ENCODE results near the gene CCDC51.
A peak's percentile ranks its signal among the peaks of the same experiment; 100 is the strongest.
"Not testable (repeated sequence)": the region's sequence is repeated elsewhere in the genome, so short reads cannot be mapped to it uniquely, and the experiment has no call there.

Gene CCDC51

DNA sequence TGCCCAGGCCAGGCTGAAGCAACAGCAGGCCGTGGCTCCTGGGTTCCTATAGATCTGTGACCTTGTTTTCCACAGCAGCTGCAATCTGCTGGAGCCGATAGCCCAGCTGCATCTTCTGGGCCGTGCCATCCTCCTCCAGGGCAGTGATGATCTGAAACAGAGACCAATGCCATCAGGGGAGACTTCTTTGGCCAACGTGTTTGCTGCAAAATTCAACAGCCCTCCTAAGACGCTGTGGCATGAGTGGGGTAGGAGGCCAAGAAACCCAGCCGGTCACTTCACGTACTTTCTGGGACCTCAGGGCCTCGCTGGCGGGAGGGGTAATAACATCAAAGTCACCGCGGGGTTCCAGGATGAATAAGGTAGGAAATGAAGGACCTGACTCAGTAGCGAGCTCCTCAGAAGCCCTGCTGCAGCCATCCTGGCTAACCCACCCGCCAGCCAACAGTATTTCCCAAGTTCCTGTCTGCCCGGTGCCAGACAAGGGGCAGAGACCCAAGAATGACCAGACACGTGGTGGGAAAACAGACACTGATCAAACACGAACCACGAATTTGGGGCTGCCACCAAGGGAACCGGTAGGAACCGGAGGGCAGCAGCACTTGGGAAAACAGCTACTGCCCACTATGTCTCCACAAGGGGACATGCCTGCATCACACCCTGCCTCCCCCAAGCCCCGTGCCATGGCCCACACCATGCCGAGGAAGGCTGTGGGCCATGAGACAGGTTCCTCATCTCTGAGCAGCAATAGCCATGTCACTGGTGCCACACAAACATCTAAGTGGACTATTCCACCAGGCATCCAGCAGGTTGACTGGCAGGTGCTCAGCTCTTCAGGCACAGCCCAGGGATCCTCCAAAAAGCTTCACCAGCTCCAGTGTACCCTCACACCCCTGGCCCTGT lies 35.2 kb downstream of the CCDC51 start:
- DNase-seq = no peak

GRCh38 chr3:48403533-48404439 lies 36.1 kb downstream of the CCDC51 start:
- DNase-seq = no peak

DNA sequence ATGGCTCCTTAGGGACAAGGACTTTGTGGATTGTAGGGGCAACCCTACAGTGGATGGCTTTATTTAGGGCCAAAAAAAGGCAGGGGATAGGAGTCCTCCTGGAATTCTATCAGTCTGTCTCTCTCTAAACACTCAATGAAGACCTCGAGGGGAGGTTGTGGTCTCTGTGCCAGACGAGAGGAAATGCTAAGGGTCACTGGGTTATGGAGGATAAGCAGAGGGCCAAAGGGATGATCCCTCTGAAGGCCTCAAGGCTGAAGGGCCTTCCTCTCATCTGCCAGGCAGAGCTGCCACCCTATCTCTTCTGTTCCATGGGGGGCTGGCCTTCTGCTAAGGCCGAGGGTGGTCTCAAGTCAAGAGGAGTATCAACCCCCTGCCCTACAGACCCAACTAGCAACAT lies 37.0 kb downstream of the CCDC51 start:
- no peak for DNase-seq

- no peak for DNase-seq
Measured at GRCh38 chr3:48402281-48402732, 37.6 kb downstream of the CCDC51 start.

- DNase-seq = not testable (repeated sequence)
Measured at GRCh38 chr3:48401434-48401901, 38.5 kb downstream of the CCDC51 start.

DNA sequence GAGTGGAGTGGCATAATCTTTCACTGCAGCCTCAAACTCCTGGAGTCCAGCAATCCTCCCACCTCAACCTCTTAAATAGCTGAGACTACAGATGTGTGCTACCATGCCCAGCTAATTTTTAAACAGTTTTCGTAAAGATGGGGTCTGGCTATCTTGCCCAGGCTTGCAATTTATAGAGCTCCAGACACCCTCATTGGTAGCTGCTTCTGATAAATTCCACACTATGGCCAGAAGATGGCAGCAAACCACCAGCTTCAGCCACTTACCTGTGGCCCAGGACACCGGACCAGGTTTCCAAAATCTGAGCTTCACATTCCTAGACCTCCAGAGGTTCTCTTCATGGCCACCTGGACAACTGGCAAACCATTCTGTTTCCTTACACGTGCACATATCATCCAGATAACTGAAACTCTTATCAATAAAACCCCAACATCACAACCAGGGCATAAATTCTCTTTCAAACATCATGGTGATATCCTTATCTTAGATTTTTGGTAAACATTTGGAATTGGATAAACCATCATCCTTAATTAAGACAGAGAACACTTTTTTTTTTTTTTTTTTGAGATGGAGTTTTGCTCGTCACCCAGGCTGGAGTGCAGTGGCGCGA lies 39.0 kb downstream of the CCDC51 start:
- peak; percentile 2 for DNase-seq

DNA sequence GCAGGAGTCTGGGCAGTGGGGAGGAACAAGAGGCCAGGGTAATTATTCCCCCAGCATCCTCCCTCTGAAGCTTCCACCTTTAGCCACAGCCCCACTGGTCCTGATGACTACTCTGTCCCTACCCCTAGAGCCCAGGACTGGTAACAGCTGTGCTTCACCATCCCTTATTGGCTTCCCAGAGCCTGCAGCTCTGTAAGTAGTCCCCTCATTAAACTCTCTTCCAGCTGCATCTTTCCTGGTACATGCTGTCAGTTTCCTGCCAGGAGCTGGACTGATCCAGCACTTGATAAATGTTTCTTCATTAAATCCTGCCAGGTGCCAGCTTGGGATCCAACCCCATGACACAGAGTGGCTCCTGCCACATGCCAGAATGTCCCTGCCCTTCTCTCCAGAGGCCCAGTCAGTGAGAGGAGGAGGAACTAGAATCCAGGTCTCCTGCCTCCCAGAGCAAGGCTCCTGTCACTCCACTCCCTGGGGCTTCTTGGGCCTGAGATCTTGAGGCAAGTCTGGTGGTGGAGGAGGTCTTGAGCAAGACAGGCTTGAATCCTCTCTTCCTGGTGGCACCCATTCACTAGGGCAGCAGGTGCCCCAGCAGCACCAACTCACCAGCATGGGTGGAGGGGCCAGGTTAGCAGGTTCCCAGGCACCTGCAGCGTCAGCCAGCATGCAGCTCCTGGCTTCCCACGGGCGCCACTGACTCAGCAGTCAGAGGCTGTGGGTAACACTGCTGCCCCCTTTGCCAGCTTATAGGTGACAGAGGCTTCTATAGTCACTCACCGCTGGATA lies 40.3 kb downstream of the CCDC51 start:
- no peak for DNase-seq

DNA sequence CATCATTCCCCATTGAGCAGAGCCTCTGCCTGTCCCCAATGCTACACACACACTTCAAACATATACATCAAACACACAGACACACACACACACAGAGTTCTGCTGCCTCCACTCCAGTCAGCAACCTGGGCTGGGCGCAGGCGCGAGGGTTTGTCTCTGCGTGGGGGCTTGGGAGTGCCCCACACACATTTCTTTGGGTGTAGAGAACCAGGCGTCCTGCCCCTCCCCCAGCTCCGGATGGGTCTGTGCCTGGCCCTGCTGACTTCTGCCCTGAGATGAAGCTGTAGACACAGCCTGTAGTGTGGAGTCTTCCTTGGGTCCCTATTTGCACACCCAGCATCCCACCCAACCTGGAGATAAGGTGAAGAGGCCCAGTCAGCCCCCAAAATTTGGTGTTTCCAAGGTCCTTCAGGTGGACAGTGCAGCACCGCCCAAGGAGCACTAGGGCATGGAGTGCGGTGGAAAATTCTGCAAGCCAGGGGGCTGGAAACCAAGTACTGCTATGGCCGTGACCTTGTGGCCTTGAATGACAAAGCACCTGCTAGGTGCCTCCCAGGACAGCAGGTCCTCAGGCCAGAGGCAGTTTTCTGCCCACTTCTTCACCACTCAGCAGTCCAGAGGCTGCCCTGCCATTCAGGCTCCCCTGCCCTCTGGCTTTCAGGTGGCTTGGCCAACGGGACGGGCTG lies 41.1 kb downstream of the CCDC51 start:
- DNase-seq = no peak

- DNase-seq = no peak
Measured at GRCh38 chr3:48397767-48398681, 41.9 kb downstream of the CCDC51 start.

GRCh38 chr3:48395714-48396113 lies 44.2 kb downstream of the CCDC51 start:
- no peak for DNase-seq

- DNase-seq = no peak
Measured at GRCh38 chr3:48394391-48394790, 45.5 kb downstream of the CCDC51 start.

GRCh38 chr3:48388966-48389365 lies 51.0 kb downstream of the CCDC51 start:
- DNase-seq = no peak

GRCh38 chr3:48387634-48388033 lies 52.3 kb downstream of the CCDC51 start:
- DNase-seq = no peak
